ENCODE measurements around the gene PRM2. TPM values are rescaled to one million over a fixed set of nuclear protein-coding genes. Genes with fewer than 3 reads are reported as not detected.
"Not testable (repeated sequence)": the region's sequence is repeated elsewhere in the genome, so short reads cannot be mapped to it uniquely, and the experiment has no call there.

The PRM2 gene
- total and polyA plus RNA-seq, 7 experiments from 2014 or later: not detected

- ATAC-seq (no peak), DNase-seq (no peak)
- POLR2A ChIA-PET: interaction anchor here (1.0 to 4.5 kb wide), 2 partner anchors 45 to 54 kb away, joined by 4 to 48 read pairs; partner anchors contain the start of gene SOCS1
- Mint-ChIP-seq H3K4me1 (peaks cover 10 to 39% (median 25%) of the 10 kb centered on the region in 7 donors), H3K4me3 (no peak overlapping the region), H3K27ac (peak overlapping the region in 1 of 9 donors; percentile 16), H3K36me3 (no peaks in the 10 kb centered on the region), H3K9me3 (no peaks in the 10 kb centered on the region), H3K27me3 (peaks cover 0 to 7% (median 0%) of the 10 kb centered on the region in 5 donors)
- no peaks in the 10 kb centered on the region for H3K27me3 ChIP-seq (ENCODE audit: control insufficient read depth in 2 of 2, insufficient read depth in 2 of 2, low read length in 2 of 2)
- intact Hi-C loops (cut with micrococcal nuclease): no loop called here
- peaks cover 8% of the 10 kb centered on the region in 2 donors for H3K4me1 ChIP-seq (ENCODE audit: control insufficient read depth in 2 of 2, insufficient read depth in 2 of 2, low read length in 2 of 2)
- CTCF ChIA-PET: interaction anchor here (0.6 kb wide), 1 partner anchor 193 kb away, joined by 3 read pairs; no protein-coding TSS in a partner anchor
- H3K27ac ChIP-seq (ENCODE audit: low read depth, low read length): no peak overlapping the region
- no peaks in the 10 kb centered on the region for H3K36me3 ChIP-seq (ENCODE audit: control insufficient read depth in 2 of 3, insufficient read depth in 3 of 3, low read length in 3 of 3)
- no peak overlapping the region for H3K4me3 ChIP-seq (ENCODE audit: low read length)
- H3K9me3 ChIP-seq (ENCODE audit: control insufficient read depth in 2 of 3, low read length in 3 of 3): no peaks in the 10 kb centered on the region
Measured at GRCh38 chr16:11300560-11300892, 24.2 kb upstream of the PRM2 start.

- ATAC-seq: no peak
- no peak for DNase-seq
- Histone ChIP-seq H3K4me3 (ENCODE audit: low read length) (no peak overlapping the region), H3K36me3 (ENCODE audit: control insufficient read depth in 2 of 3, insufficient read depth in 3 of 3, low read length in 3 of 3) (no peaks in the 10 kb centered on the region), H3K27me3 (ENCODE audit: control insufficient read depth in 2 of 2, insufficient read depth in 2 of 2, low read length in 2 of 2) (no peaks in the 10 kb centered on the region), H3K4me1 (ENCODE audit: control insufficient read depth in 2 of 2, insufficient read depth in 2 of 2, low read length in 2 of 2) (peaks cover 8% of the 10 kb centered on the region in 2 donors), H3K27ac (ENCODE audit: low read depth, low read length) (no peak overlapping the region), H3K9me3 (ENCODE audit: control insufficient read depth in 2 of 3, low read length in 3 of 3) (no peaks in the 10 kb centered on the region)
- Mint-ChIP-seq H3K4me3 (no peak overlapping the region), H3K27ac (peak overlapping the region in 1 of 9 donors; percentile 16), H3K27me3 (peaks cover 0 to 7% (median 0%) of the 10 kb centered on the region in 5 donors), H3K4me1 (peaks cover 10 to 42% (median 25%) of the 10 kb centered on the region in 7 donors), H3K9me3 (no peaks in the 10 kb centered on the region), H3K36me3 (no peaks in the 10 kb centered on the region)
- intact Hi-C loops (cut with micrococcal nuclease): no loop called here
- ChIA-PET CTCF (interaction anchor here (1.0 kb wide), 1 partner anchor 329 kb away, joined by 5 read pairs; no protein-coding TSS in a partner anchor), POLR2A (interaction anchor here (1.0 to 4.5 kb wide), 3 partner anchors 8 to 55 kb away, joined by 4 to 48 read pairs (median 6); partner anchors contain the start of gene SOCS1)
Measured at GRCh38 chr16:11299865-11300559, 23.7 kb upstream of the PRM2 start.

- H3K27me3 ChIP-seq (ENCODE audit: control insufficient read depth in 2 of 2, insufficient read depth in 2 of 2, low read length in 2 of 2); ATAC-seq; H3K9me3 Mint-ChIP-seq; H3K36me3 ChIP-seq (ENCODE audit: control insufficient read depth in 2 of 3, insufficient read depth in 3 of 3, low read length in 3 of 3); H3K4me1 ChIP-seq (ENCODE audit: control insufficient read depth in 2 of 2, insufficient read depth in 2 of 2, low read length in 2 of 2); intact Hi-C loops (cut with micrococcal nuclease); H3K27me3 Mint-ChIP-seq; H3K36me3 Mint-ChIP-seq; H3K4me3 ChIP-seq (ENCODE audit: low read length); H3K9me3 ChIP-seq (ENCODE audit: control insufficient read depth in 2 of 3, low read length in 3 of 3); H3K27ac ChIP-seq (ENCODE audit: low read depth, low read length): not testable (repeated sequence)
- CTCF ChIA-PET: interaction anchor here (0.8 to 2.8 kb wide), 11 partner anchors 13 to 335 kb away, joined by 3 to 31 read pairs (median 7); partner anchors contain the start of gene SOCS1
- peaks cover 9 to 43% (median 25%) of the 10 kb centered on the region in 7 donors for H3K4me1 Mint-ChIP-seq
- peak overlapping the region in 8 of 9 donors; percentile 66 to 87 (median 78) for H3K27ac Mint-ChIP-seq
- POLR2A ChIA-PET: interaction anchor here (1.0 to 4.5 kb wide), 3 partner anchors 9 to 56 kb away, joined by 4 to 48 read pairs (median 6); partner anchors contain the start of gene SOCS1
- DNase-seq: peak in 4 of 9 donors; percentile 10 to 36 (median 27)
- peak overlapping the region; percentile 33 to 84 (median 59) for H3K4me3 Mint-ChIP-seq
Measured at GRCh38 chr16:11298950-11299547, 22.8 kb upstream of the PRM2 start.

GRCh38 chr16:11298143-11298900, 22.0 kb upstream of the PRM2 start:
- DNase-seq (no peak), ATAC-seq (no peak)
- Mint-ChIP-seq H3K4me3 (peak overlapping the region; percentile 76 to 87 (median 80)), H3K9me3 (no peaks in the 10 kb centered on the region), H3K36me3 (no peaks in the 10 kb centered on the region), H3K27me3 (peaks cover 0 to 14% (median 0%) of the 10 kb centered on the region in 5 donors), H3K27ac (peak overlapping the region; percentile 71 to 87 (median 80)), H3K4me1 (peaks cover 9 to 50% (median 25%) of the 10 kb centered on the region in 7 donors)
- H3K27ac ChIP-seq (ENCODE audit: low read depth, low read length): no peak overlapping the region
- ChIA-PET POLR2A (interaction anchor here (0.9 to 4.5 kb wide), 11 partner anchors 10 to 74 kb away, joined by 3 to 48 read pairs (median 5); partner anchors contain the start of gene SOCS1), CTCF (interaction anchor here (0.8 to 2.8 kb wide), 17 partner anchors 9 to 349 kb away, joined by 3 to 31 read pairs (median 5); partner anchors contain the start of gene SOCS1)
- no peaks in the 10 kb centered on the region for H3K27me3 ChIP-seq (ENCODE audit: control insufficient read depth in 2 of 2, insufficient read depth in 2 of 2, low read length in 2 of 2)
- intact Hi-C loops (cut with micrococcal nuclease): no loop called here
- no peak overlapping the region for H3K4me3 ChIP-seq (ENCODE audit: low read length)
- H3K36me3 ChIP-seq (ENCODE audit: control insufficient read depth in 2 of 3, insufficient read depth in 3 of 3, low read length in 3 of 3): no peaks in the 10 kb centered on the region
- H3K9me3 ChIP-seq (ENCODE audit: control insufficient read depth in 2 of 3, low read length in 3 of 3): no peaks in the 10 kb centered on the region
- peaks cover 8% of the 10 kb centered on the region in 2 donors for H3K4me1 ChIP-seq (ENCODE audit: control insufficient read depth in 2 of 2, insufficient read depth in 2 of 2, low read length in 2 of 2)

- Histone ChIP-seq H3K4me1 (ENCODE audit: control insufficient read depth in 2 of 2, insufficient read depth in 2 of 2, low read length in 2 of 2) (peaks cover 8% of the 10 kb centered on the region in 2 donors), H3K4me3 (ENCODE audit: low read length) (peak overlapping the region; percentile 49), H3K36me3 (ENCODE audit: control insufficient read depth in 2 of 3, insufficient read depth in 3 of 3, low read length in 3 of 3) (no peaks in the 10 kb centered on the region), H3K27me3 (ENCODE audit: control insufficient read depth in 2 of 2, insufficient read depth in 2 of 2, low read length in 2 of 2) (no peaks in the 10 kb centered on the region), H3K9me3 (ENCODE audit: control insufficient read depth in 2 of 3, low read length in 3 of 3) (no peaks in the 10 kb centered on the region), H3K27ac (ENCODE audit: low read depth, low read length) (no peak overlapping the region)
- POLR2A ChIA-PET: interaction anchor here (0.9 to 4.5 kb wide), 11 partner anchors 11 to 73 kb away, joined by 3 to 48 read pairs (median 5); partner anchors contain the start of gene SOCS1
- Mint-ChIP-seq H3K36me3 (no peaks in the 10 kb centered on the region), H3K27me3 (peaks cover 0 to 19% (median 0%) of the 10 kb centered on the region in 5 donors), H3K4me3 (peak overlapping the region; percentile 76 to 87 (median 80)), H3K4me1 (peaks cover 9 to 53% (median 25%) of the 10 kb centered on the region in 7 donors), H3K27ac (peak overlapping the region; percentile 63 to 87 (median 77)), H3K9me3 (no peaks in the 10 kb centered on the region)
- ATAC-seq (peak; percentile 95), DNase-seq (peak; percentile 50 to 70 (median 65))
- intact Hi-C loops (cut with micrococcal nuclease): loop anchor here (1.0 to 2.0 kb wide), 12 partner anchors 13 to 333 kb away; partner anchors contain the start of gene RMI2 (in 1 of the 2)
- CTCF ChIA-PET: interaction anchor here (0.6 to 2.8 kb wide), 18 partner anchors 10 to 349 kb away, joined by 3 to 31 read pairs (median 5); partner anchors contain the start of gene SOCS1
Measured at GRCh38 chr16:11297492-11298142, 21.3 kb upstream of the PRM2 start.

Data from naive thymus-derived CD4-positive, alpha-beta T cell (primary cell).